H1 (cell line): Measurements from ENCODE around the gene CD300A. TPM values are rescaled to one million over a fixed set of nuclear protein-coding genes. Genes with fewer than 3 reads are reported as not detected.

Experiments
- CTCF ChIA-PET: fragments of 300-600 bp; sonication (Branson Sonifier 250); formaldehyde crosslinking; loops from one replicate; lab custom pipeline; 2021; ENCODE audit not compliant: partially characterized antibody; lab: Charles Lee
- POLR2A ChIA-PET: fragments of 300-600 bp; sonication (Branson Sonifier 250); formaldehyde crosslinking; loops from one replicate; lab custom pipeline; 2021; ENCODE audit warnings: inconsistent platforms; ENCODE audit not compliant: partially characterized antibody; lab: Charles Lee
- DNase-seq, 2 experiments: peaks; one replicate each; pipeline versions ENCODE4 v3.0.0 to v3.0.0-alpha.2; 2010 to 2022; ENCODE audit warnings: low spot score in 2 of 2, low read depth in 1 of 2, mixed read lengths in 1 of 2
- FAIRE-seq: peaks from 2 replicates; lab custom pipeline; 2011; peaks lifted over from hg19 to GRCh38; lab: Jason Lieb, UNC
- H2AFZ ChIP-seq: 2 replicates; pipeline ENCODE4 v1.8.1; 2012; ENCODE audit warnings: low read length, inconsistent platforms
- H2AK5ac ChIP-seq: 2 replicates; pipeline ENCODE4 v1.6.1; 2013; ENCODE audit warnings: low read depth, low read length
- H2BK120ac ChIP-seq: replicated peaks from 2 replicates; pipeline ENCODE3; 2013; ENCODE audit warnings: low read depth, low read length, inconsistent platforms
- H2BK12ac ChIP-seq: 2 replicates; pipeline ENCODE4 v1.6.1; 2013; ENCODE audit warnings: low read depth, low read length
- H2BK15ac ChIP-seq: 2 replicates; pipeline ENCODE4 v1.6.1; 2013; ENCODE audit warnings: low read length
- H2BK20ac ChIP-seq: 2 replicates; pipeline ENCODE4 v1.6.1; 2013; ENCODE audit warnings: low read length
- H2BK5ac ChIP-seq: 2 replicates; pipeline ENCODE4 v1.6.1; 2013; ENCODE audit warnings: low read depth, low read length
- H3K14ac ChIP-seq: 2 replicates; pipeline ENCODE4 v1.6.1; 2013; ENCODE audit warnings: inconsistent platforms; ENCODE audit not compliant: insufficient read length
- H3K18ac ChIP-seq: 2 replicates; pipeline ENCODE4 v1.6.1; 2013; ENCODE audit warnings: low read length; ENCODE audit errors: extremely low read depth
- H3K23ac ChIP-seq: 2 replicates; pipeline ENCODE4 v1.6.1; 2013; ENCODE audit warnings: inconsistent platforms; ENCODE audit not compliant: insufficient read length
- H3K23me2 ChIP-seq: 2 replicates; pipeline ENCODE4 v1.6.1; 2013; ENCODE audit warnings: low read depth, low read length
- H3K27ac ChIP-seq: 2 replicates; pipeline ENCODE4 v1.6.1; 2011; ENCODE audit warnings: low read depth, low read length, inconsistent platforms
- H3K27me3 ChIP-seq, 4 experiments: replicated peaks in 1 of 4; 1 replicate in 1 of 4; 2 replicates in 3 of 4; pipeline versions ENCODE4 v1.6.1 to v1.8.1; 2011 to 2013; ENCODE audit warnings: low read length in 3 of 4, mild to moderate bottlenecking in 3 of 4, inconsistent platforms in 2 of 4, mixed read lengths in 2 of 4, moderate library complexity in 1 of 4; ENCODE audit not compliant: control insufficient read depth in 3 of 4, insufficient read depth in 3 of 4; ENCODE audit errors: extremely low read depth in 1 of 4
- H3K36me3 ChIP-seq, 4 experiments: 2 replicates each; pipeline versions ENCODE4 v1.6.1 to v1.8.1; 2011 to 2013; ENCODE audit warnings: mild to moderate bottlenecking in 4 of 4, low read length in 3 of 4, moderate library complexity in 2 of 4, control low read depth in 1 of 4, inconsistent platforms in 1 of 4; ENCODE audit not compliant: insufficient read depth in 4 of 4, control insufficient read depth in 2 of 4
- H3K4ac ChIP-seq: replicated peaks from 2 replicates; pipeline ENCODE3; 2013; ENCODE audit warnings: low read length, low read depth, mixed read lengths, inconsistent platforms; ENCODE audit not compliant: insufficient read length
- H3K4me1 ChIP-seq, 4 experiments: replicated peaks in 1 of 4; 1 replicate in 1 of 4; 2 replicates in 3 of 4; pipeline versions ENCODE4 v1.6.1 to v1.8.1; 2011 to 2013; ENCODE audit warnings: low read length in 3 of 4, inconsistent platforms in 2 of 4, mixed read lengths in 1 of 4; ENCODE audit not compliant: insufficient read depth in 4 of 4, control insufficient read depth in 3 of 4
- H3K4me2 ChIP-seq, 2 experiments: 2 replicates each; pipeline versions ENCODE4 v1.6.1 to v1.8.1; 2011 to 2013; ENCODE audit warnings: low read depth in 2 of 2, low read length in 2 of 2, control low read depth in 1 of 2, inconsistent platforms in 1 of 2, mild to moderate bottlenecking in 1 of 2; ENCODE audit not compliant: insufficient read depth in 1 of 2
- H3K4me3 ChIP-seq, 4 experiments: fragments of 200-600, 300-600 bp in 1 of 4; sonication (generic), shearing (Covaris generic), sonication (Bioruptor Twin) in 1 of 4; 2 replicates each; pipeline versions ENCODE4 v1.5.1 to v1.8.1; 2011 to 2016; ENCODE audit warnings: low read length in 4 of 4, low read depth in 3 of 4, control low read depth in 2 of 4, inconsistent platforms in 2 of 4, mild to moderate bottlenecking in 2 of 4, mixed read lengths in 1 of 4, moderate library complexity in 1 of 4; ENCODE audit not compliant: insufficient read depth in 2 of 4; ENCODE audit errors: extremely low read depth in 1 of 4
- H3K56ac ChIP-seq: replicated peaks from 2 replicates; pipeline ENCODE3; 2013; ENCODE audit warnings: low read depth, mild to moderate bottlenecking, mixed read lengths, low read length, inconsistent platforms; ENCODE audit not compliant: insufficient read length
- H3K79me1 ChIP-seq: 2 replicates; pipeline ENCODE4 v1.6.1; 2013; ENCODE audit warnings: low read depth, low read length, control low read depth
- H3K79me2 ChIP-seq, 2 experiments: 2 replicates each; pipeline versions ENCODE4 v1.6.1 to v1.8.1; 2012 to 2013; ENCODE audit warnings: low read length in 2 of 2, mild to moderate bottlenecking in 2 of 2, inconsistent platforms in 1 of 2; ENCODE audit not compliant: insufficient read depth in 2 of 2, control insufficient read depth in 1 of 2
- H3K9ac ChIP-seq, 4 experiments: replicated peaks in 1 of 4; 1 replicate in 1 of 4; 2 replicates in 3 of 4; pipeline versions ENCODE4 v1.6.1 to v1.8.1; 2011 to 2013; ENCODE audit warnings: low read depth in 3 of 4, low read length in 3 of 4, control low read depth in 2 of 4, mild to moderate bottlenecking in 2 of 4, moderate library complexity in 2 of 4, inconsistent platforms in 1 of 4; ENCODE audit errors: extremely low read depth in 1 of 4
- H3K9me3 ChIP-seq, 2 experiments: 2 replicates each; pipeline versions ENCODE4 v1.6.1 to v1.8.1; 2012 to 2013; ENCODE audit warnings: mild to moderate bottlenecking in 2 of 2, moderate library complexity in 2 of 2, control low read depth in 1 of 2, inconsistent platforms in 1 of 2, low read depth in 1 of 2, low read length in 1 of 2, mixed read lengths in 1 of 2; ENCODE audit not compliant: insufficient read depth in 2 of 2
- H4K20me1 ChIP-seq, 2 experiments: replicated peaks in 1 of 2; 2 replicates each; pipeline versions ENCODE3 to v1.8.1; 2011 to 2013; ENCODE audit warnings: inconsistent platforms in 2 of 2, low read length in 2 of 2, mild to moderate bottlenecking in 1 of 2; ENCODE audit not compliant: insufficient read depth in 2 of 2, control insufficient read depth in 1 of 2
- H4K5ac ChIP-seq: 2 replicates; pipeline ENCODE4 v1.6.1; 2013; ENCODE audit warnings: low read length, low read depth, mixed read lengths, inconsistent platforms; ENCODE audit not compliant: insufficient read length
- H4K8ac ChIP-seq: 2 replicates; pipeline ENCODE4 v1.8.0; 2013; ENCODE audit warnings: mild to moderate bottlenecking, moderate library complexity, low read length, inconsistent platforms; ENCODE audit not compliant: insufficient read depth; ENCODE audit errors: extremely low read depth
- H4K91ac ChIP-seq: replicated peaks from 2 replicates; pipeline ENCODE3; 2013; ENCODE audit warnings: low read length, mixed read lengths, inconsistent platforms; ENCODE audit not compliant: insufficient read length
- BRCA1 ChIP-seq: IDR thresholded peaks from 2 replicates; pipeline ENCODE4 v1.6.1; 2012; ENCODE audit warnings: low read depth, low read length, improper control_type of control experiment
- CTBP2 ChIP-seq: IDR thresholded peaks from 2 replicates; pipeline ENCODE4 v1.7.0; 2011; ENCODE audit warnings: borderline replicate concordance, mild to moderate bottlenecking, moderate library complexity, mixed read lengths, low read length; ENCODE audit not compliant: insufficient read depth, insufficient read length
- EGR1 ChIP-seq: IDR thresholded peaks from 2 replicates; pipeline ENCODE4 v1.6.1; 2011; ENCODE audit warnings: low read depth, low read length, borderline replicate concordance
- EZH2 ChIP-seq: fragments of 200-600 bp; sonication (generic); IDR thresholded peaks from 2 replicates; pipeline ENCODE4 v1.7.1; 2012; ENCODE audit warnings: low read depth, mild to moderate bottlenecking, moderate library complexity, low read length, inconsistent platforms; ENCODE audit not compliant: severe bottlenecking
- JUN ChIP-seq: IDR thresholded peaks from 2 replicates; pipeline ENCODE4 v1.6.1; 2011; ENCODE audit warnings: low read depth, mild to moderate bottlenecking, improper control_type of control experiment, low read length
- KDM5A ChIP-seq: fragments of 200-600 bp; IDR thresholded peaks from 2 replicates; pipeline ENCODE4 v1.7.1; 2012; ENCODE audit warnings: mild to moderate bottlenecking, low read length, inconsistent platforms, mixed read lengths
- PHF8 ChIP-seq: fragments of 200-600 bp; sonication (generic); conservative IDR thresholded peaks from 2 replicates; pipeline ENCODE4 v1.7.1; 2012; ENCODE audit warnings: low read depth, mild to moderate bottlenecking, inconsistent platforms, low read length, moderate library complexity
- POLR2AphosphoS5 ChIP-seq: IDR thresholded peaks from 2 replicates; pipeline ENCODE4 v1.6.1; 2011; ENCODE audit warnings: low read depth, low read length
- TEAD4 ChIP-seq: IDR thresholded peaks from 2 replicates; pipeline ENCODE4 v1.6.1; 2012; ENCODE audit warnings: low read depth, low read length, inconsistent platforms, mixed read lengths
- YY1 ChIP-seq: IDR thresholded peaks from 2 replicates; pipeline ENCODE4 v1.6.1; 2011; ENCODE audit warnings: low read depth, mild to moderate bottlenecking, low read length
- WGBS, 2 experiments: shearing (Covaris generic) in 1 of 2; methylation state at CpG; one replicate each; pipeline versions ENCODE4 v1.1.6 to v1.1.7; 2013 to 2015; ENCODE audit warnings: low lambda C conversion rate in 2 of 2, mixed read lengths in 2 of 2, inconsistent platforms in 1 of 2, low coverage in 1 of 2, missing lambda C conversion rate in 1 of 2; ENCODE audit not compliant: insufficient replicate concordance in 2 of 2, insufficient coverage in 1 of 2, insufficient read length in 1 of 2; ENCODE audit errors: extremely low coverage in 1 of 2, missing lambda C conversion rate in 1 of 2; 5-methylcytosine and 5-hydroxymethylcytosine counted together
- polyA plus RNA-seq, 7 experiments: library from polyadenylated mRNA; depleted of rRNA in 3 of 7; stranded (reverse) in 5 of 7; unstranded in 2 of 7; fragments of >200 nt in 5 of 7; fragments of 200-250 nt in 2 of 7; gene quantifications; 1 replicate in 5 of 7; 2 replicates in 1 of 7; 4 replicates in 1 of 7; pipeline versions ENCODE4 v1.2.1 to v1.2.3, GENCODE V29; 2011 to 2013; ENCODE audit warnings: missing spikeins in 2 of 7, mixed read lengths in 2 of 7
- total RNA-seq: library from RNA; stranded (reverse); fragmentation: NEBNext Ultra II Directional; extraction: Animal tissue kit (Norgen Biotek cat#: 25700); gene quantifications from 2 replicates; pipeline ENCODE4 v1.2.1, GENCODE V29; 2021
- TF ChIP-seq, protein P1 (sequence below): IDR thresholded peaks from 2 replicates; pipeline ENCODE4 v1.6.1; 2012; ENCODE audit warnings: inconsistent platforms

The CD300A gene
- total and polyA plus RNA-seq, 2 of the 8 experiments (the other 6 are each of a cell fraction or from before 2014, with no cell fraction given): 0.52 to 1.3 TPM

DNA sequence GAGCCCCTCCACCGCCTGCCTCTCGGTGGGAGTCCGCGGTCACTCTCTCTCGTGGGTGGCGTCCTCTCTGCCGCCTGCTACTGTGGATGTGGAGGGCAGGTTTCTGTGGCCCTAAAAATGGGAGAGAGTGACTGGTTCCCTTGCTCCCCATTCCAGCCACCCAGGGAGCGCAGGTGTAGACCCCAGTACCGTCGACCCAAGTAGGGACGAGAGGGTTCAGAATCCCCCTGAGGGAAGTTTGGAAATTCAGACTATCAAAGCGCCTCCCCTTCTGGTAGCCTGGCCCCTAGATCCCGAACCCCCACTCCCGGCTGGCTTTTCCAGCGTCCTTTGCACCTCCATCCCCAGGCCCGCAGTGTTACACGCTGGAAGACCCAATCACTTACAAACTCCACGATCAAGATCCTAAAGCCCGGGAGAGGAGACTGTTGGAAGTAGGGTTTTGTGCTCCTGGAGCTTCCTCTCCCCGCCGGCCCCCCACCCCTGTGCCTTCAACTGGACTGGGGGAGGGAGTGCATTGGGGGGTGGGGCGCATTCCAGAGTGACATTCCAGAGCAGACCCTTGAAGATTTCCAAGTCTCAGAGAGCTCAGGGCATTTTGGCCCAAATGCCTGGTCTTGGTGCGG lies 33.6 kb upstream of the CD300A start:
- Histone ChIP-seq H3K4me3 (peak overlapping the region; percentile 52 to 84 (median 79)), H3K79me2 (peaks cover 0 to 3% of the 10 kb centered on the region in 2 experiments; a peak in 1 of 4 replicates), H3K4me2 (peak overlapping the region; percentile 96 to 100), H4K5ac (peak overlapping the region; percentile 75), H4K91ac (peak overlapping the region; percentile 23), H2AFZ (no peak overlapping the region), H3K9me3 (no peaks in the 10 kb centered on the region), H3K23ac (no peak overlapping the region), H2BK15ac (no peak overlapping the region), H2BK20ac (no peak overlapping the region), H3K4ac (no peak overlapping the region), H3K27me3 (peaks cover 0 to 22% (median 13%) of the 10 kb centered on the region in 4 experiments; a peak in 5 of 7 replicates), H3K36me3 (no peaks in the 10 kb centered on the region), H3K9ac (peak overlapping the region in 3 of 4 experiments; percentile 51 to 67 (median 61); a peak in 4 of 7 replicates), H2AK5ac (no peak overlapping the region), H4K20me1 (peaks cover 0 to 2% of the 10 kb centered on the region in 2 experiments), H2BK120ac (no peak overlapping the region), H2BK12ac (peak overlapping the region; percentile 97), H3K4me1 (peaks cover 10 to 28% (median 18%) of the 10 kb centered on the region in 4 experiments), H3K27ac (no peak overlapping the region), H3K56ac (no peak overlapping the region), H2BK5ac (0 out of 2 replicates have a peak overlapping the region, but pooled peaks have one; percentile 2), H3K14ac (no peak overlapping the region), H3K18ac (peak overlapping the region; percentile 87), H4K8ac (peak overlapping the region; percentile 54; the same call in 1 of the 2 replicates), H3K79me1 (0 out of 2 replicates have a peak, but pooled peaks cover 2% of the 10 kb centered on the region), H3K23me2 (peaks cover 24% of the 10 kb centered on the region)
- FAIRE-seq (no peak), DNase-seq (peak in 1 of 2 experiments; percentile 64)
- WGBS, 2 experiments: 4% methylated on average over 20 of the region's 23 CpGs; no CpG with 5 or more reads in 1 of the 2 experiments
- ChIA-PET POLR2A (interaction anchor here (0.6 to 3.8 kb wide), 12 partner anchors 11 to 95 kb away, joined by 3 to 17 read pairs (median 4); no protein-coding TSS in a partner anchor), CTCF (interaction anchor here (0.7 to 7.3 kb wide), 5 partner anchors 12 to 70 kb away, joined by 3 to 63 read pairs (median 5); no protein-coding TSS in a partner anchor)
- TF ChIP-seq CTBP2 (peak; percentile 93), KDM5A (no peak), BRCA1 (no peak), YY1 (peak; percentile 23; the same call in 1 of the 2 replicates), EGR1 (0 out of 2 replicates have a peak, but pooled peaks have one; percentile 11), PHF8 (0 out of 2 replicates have a peak, but pooled peaks have one; percentile 24), JUN (no peak), TEAD4 (peak; percentile 92), EZH2 (no peak), POLR2AphosphoS5 (no peak)
- TF ChIP-seq, protein P1, sequence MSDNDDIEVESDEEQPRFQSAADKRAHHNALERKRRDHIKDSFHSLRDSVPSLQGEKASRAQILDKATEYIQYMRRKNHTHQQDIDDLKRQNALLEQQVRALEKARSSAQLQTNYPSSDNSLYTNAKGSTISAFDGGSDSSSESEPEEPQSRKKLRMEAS: no peak
